T47D (cell line): ENCODE measurements around the gene TXNDC11.

ENCODE experiments used
- DNase-seq, 2 experiments: peaks; one replicate each; pipeline versions ENCODE4 v3.0.0 to v3.0.0-alpha.2; 2011 to 2012; ENCODE audit warnings: low read depth in 1 of 2, low spot score in 1 of 2
- JUND ChIP-seq: IDR thresholded peaks from 2 replicates; pipeline ENCODE4 v1.6.1; 2012; ENCODE audit warnings: low read depth
- in situ Hi-C: cut with HindIII; loops from 2 replicates; pipeline ENCODE4 v1.10.0; 2016; ENCODE audit warnings: low sequenced_read_pairs, low pct_unique_long_range_greater_than_20kb

The TXNDC11 gene

GRCh38 chr16:11639925-11640899, 102.4 kb downstream of the TXNDC11 start:
- DNase-seq = peak in 1 of 2 experiments; percentile 82
- TF ChIP-seq JUND = no peak
- in situ Hi-C loops = no loop called here

GRCh38 chr16:11639008-11639562, 103.6 kb downstream of the TXNDC11 start:
- in situ Hi-C loops = no loop called here
- no peak for DNase-seq
- TF ChIP-seq JUND = no peak

GRCh38 chr16:11638140-11638539, 104.5 kb downstream of the TXNDC11 start:
- in situ Hi-C loops = no loop called here
- no peak for DNase-seq
- no peak for TF ChIP-seq JUND

- no peak for DNase-seq
- TF ChIP-seq JUND = no peak
- in situ Hi-C loops = no loop called here
These were observed 105.3 kb downstream of the TXNDC11 start for GRCh38 chr16:11637320-11637719.

- TF ChIP-seq JUND = no peak
- peak in 1 of 2 experiments; percentile 98 for DNase-seq
- in situ Hi-C loops = no loop called here
These were observed 106.4 kb downstream of the TXNDC11 start for GRCh38 chr16:11636172-11636721.

GRCh38 chr16:11635679-11636171, 106.9 kb downstream of the TXNDC11 start:
- DNase-seq = no peak
- TF ChIP-seq JUND = no peak
- in situ Hi-C loops = no loop called here

- no peak for TF ChIP-seq JUND
- in situ Hi-C loops = no loop called here
- DNase-seq = no peak
These were observed 107.5 kb downstream of the TXNDC11 start for GRCh38 chr16:11635113-11635652.

- in situ Hi-C loops = no loop called here
- TF ChIP-seq JUND = no peak
- DNase-seq = no peak
These were observed 108.3 kb downstream of the TXNDC11 start for GRCh38 chr16:11634312-11634711.

GRCh38 chr16:11633113-11633512, 109.5 kb downstream of the TXNDC11 start:
- in situ Hi-C loops = no loop called here
- no peak for TF ChIP-seq JUND
- no peak for DNase-seq

GRCh38 chr16:11632455-11632939, 110.2 kb downstream of the TXNDC11 start:
- TF ChIP-seq JUND = no peak
- DNase-seq = no peak
- in situ Hi-C loops = no loop called here

GRCh38 chr16:11631214-11631613, 111.4 kb downstream of the TXNDC11 start:
- TF ChIP-seq JUND = no peak
- in situ Hi-C loops = no loop called here
- no peak for DNase-seq

- TF ChIP-seq JUND = no peak
- DNase-seq = no peak
- in situ Hi-C loops = no loop called here
These were observed 111.9 kb downstream of the TXNDC11 start for GRCh38 chr16:11630768-11631056.
